BJ (cell line): ENCODE measurements around the gene MCTP1. TPM values are rescaled to one million over a fixed set of nuclear protein-coding genes. Genes with fewer than 3 reads are reported as not detected.

Experiments
- CTCF ChIA-PET: fragments of 350-600 bp; formaldehyde crosslinking; extraction: SDS; loops from one replicate; lab custom pipeline; 2021; ENCODE audit warnings: antibody characterized with exemption, inconsistent platforms; lab: Yijun Ruan, JAX
- POLR2A ChIA-PET: fragments of 300-600 bp; sonication (Branson Sonifier 250); formaldehyde crosslinking; extraction: SDS; loops from one replicate; lab custom pipeline; 2021; ENCODE audit warnings: antibody characterized with exemption; lab: Charles Lee
- DNase-seq: peaks from one replicate; pipeline ENCODE4 v3.0.0-alpha.2; 2011; ENCODE audit warnings: low read depth
- H3K27me3 ChIP-seq: 2 replicates; pipeline ENCODE4 v1.6.0; 2011; ENCODE audit warnings: low read length; ENCODE audit not compliant: control insufficient read depth, insufficient read depth
- H3K36me3 ChIP-seq: 2 replicates; pipeline ENCODE4 v1.5.1; 2011; ENCODE audit warnings: low read length; ENCODE audit not compliant: control insufficient read depth, insufficient read depth
- H3K4me3 ChIP-seq: 2 replicates; pipeline ENCODE4 v1.5.1; 2011; ENCODE audit warnings: low read depth, mild to moderate bottlenecking, control low read depth, low read length
- polyA plus RNA-seq: library from polyadenylated mRNA; depleted of rRNA; stranded (reverse); fragments of >200 nt; gene quantifications from 2 replicates; pipeline ENCODE4 v1.2.3, GENCODE V29; 2011
- TF ChIP-seq, protein P1 (sequence below): IDR thresholded peaks from 2 replicates; pipeline ENCODE4 v1.5.1; 2011; ENCODE audit warnings: low read depth, mild to moderate bottlenecking, control low read depth, inconsistent platforms, low read length, moderate library complexity; ENCODE audit not compliant: insufficient read depth

Gene MCTP1
- polyA plus RNA-seq, 1 experiment, result 0.02 TPM

DNA sequence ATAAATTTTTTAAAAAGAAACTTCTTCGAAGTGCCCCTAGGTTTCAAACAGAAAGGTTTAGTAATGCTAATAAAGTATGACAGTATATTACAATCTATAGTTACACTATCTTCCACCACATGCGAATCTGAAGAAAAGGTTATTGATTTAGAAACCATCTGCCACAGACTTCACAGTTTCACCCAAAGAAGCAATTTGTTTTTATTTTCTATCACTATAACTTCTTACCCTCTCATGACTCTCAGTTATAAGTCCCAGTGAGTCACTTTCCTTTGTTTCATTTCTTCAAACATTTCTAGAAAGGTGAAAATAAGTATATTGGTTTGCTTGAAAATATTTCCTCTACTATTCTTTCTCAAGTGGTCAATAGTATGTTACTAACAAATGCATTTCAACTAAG lies 93.6 kb downstream of the MCTP1 start:
- Histone ChIP-seq H3K36me3 (no peaks in the 10 kb centered on the region), H3K27me3 (no peaks in the 10 kb centered on the region), H3K4me3 (no peak overlapping the region)
- TF ChIP-seq, protein P1, sequence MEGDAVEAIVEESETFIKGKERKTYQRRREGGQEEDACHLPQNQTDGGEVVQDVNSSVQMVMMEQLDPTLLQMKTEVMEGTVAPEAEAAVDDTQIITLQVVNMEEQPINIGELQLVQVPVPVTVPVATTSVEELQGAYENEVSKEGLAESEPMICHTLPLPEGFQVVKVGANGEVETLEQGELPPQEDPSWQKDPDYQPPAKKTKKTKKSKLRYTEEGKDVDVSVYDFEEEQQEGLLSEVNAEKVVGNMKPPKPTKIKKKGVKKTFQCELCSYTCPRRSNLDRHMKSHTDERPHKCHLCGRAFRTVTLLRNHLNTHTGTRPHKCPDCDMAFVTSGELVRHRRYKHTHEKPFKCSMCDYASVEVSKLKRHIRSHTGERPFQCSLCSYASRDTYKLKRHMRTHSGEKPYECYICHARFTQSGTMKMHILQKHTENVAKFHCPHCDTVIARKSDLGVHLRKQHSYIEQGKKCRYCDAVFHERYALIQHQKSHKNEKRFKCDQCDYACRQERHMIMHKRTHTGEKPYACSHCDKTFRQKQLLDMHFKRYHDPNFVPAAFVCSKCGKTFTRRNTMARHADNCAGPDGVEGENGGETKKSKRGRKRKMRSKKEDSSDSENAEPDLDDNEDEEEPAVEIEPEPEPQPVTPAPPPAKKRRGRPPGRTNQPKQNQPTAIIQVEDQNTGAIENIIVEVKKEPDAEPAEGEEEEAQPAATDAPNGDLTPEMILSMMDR, result no peak
- ChIA-PET POLR2A (no interaction called here), CTCF (no interaction called here)
- no peak for DNase-seq

DNA sequence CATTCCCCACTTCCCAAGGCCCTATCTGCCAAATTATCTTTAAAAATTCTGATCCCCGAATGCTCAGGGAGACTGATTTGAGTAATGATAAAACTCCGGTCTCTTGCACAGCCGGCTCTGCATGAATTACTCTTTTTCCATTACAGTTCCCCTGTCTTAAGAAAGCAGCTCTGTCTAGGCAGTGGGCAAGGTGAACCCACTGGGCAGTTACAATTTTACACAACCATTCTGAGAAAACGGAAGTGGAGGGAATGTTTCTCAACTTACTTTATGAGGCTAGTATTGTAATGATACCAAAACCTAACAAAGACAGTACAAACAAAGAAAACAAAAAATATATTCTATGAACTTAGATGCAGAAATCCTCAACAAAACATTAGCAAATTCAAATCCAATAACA lies 100.0 kb downstream of the MCTP1 start:
- Histone ChIP-seq H3K36me3 (no peaks in the 10 kb centered on the region), H3K4me3 (no peak overlapping the region), H3K27me3 (no peaks in the 10 kb centered on the region)
- TF ChIP-seq, protein P1, result no peak
- CTCF ChIA-PET, result no interaction called here
- DNase-seq, result no peak
- POLR2A ChIA-PET, result no interaction called here

DNA sequence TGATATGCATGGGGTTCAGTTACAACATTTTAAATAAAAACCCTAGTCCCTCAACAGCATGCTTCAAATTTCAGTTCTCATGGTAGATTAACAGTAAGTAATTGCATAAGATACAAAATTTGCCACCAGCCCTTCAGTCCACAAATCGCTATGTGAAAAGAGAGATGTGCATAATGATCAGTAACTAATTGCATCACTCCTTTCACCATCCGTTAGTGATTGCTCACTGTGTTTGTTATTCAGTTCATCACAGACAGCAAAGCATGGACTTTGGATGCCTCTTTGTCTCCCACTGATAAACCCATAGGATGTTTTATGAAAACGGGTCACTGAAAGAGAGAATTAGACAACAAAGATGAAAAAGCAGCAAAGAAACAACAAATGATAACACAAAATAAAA lies 103.2 kb downstream of the MCTP1 start:
- Histone ChIP-seq H3K27me3 (no peaks in the 10 kb centered on the region), H3K36me3 (no peaks in the 10 kb centered on the region), H3K4me3 (no peak overlapping the region)
- CTCF ChIA-PET, result interaction anchor here (0.6 kb wide), 1 partner anchor 224 kb away, joined by 3 read pairs; no protein-coding TSS in a partner anchor
- no peak for DNase-seq
- TF ChIP-seq, protein P1, result no peak
- POLR2A ChIA-PET, result no interaction called here

DNA sequence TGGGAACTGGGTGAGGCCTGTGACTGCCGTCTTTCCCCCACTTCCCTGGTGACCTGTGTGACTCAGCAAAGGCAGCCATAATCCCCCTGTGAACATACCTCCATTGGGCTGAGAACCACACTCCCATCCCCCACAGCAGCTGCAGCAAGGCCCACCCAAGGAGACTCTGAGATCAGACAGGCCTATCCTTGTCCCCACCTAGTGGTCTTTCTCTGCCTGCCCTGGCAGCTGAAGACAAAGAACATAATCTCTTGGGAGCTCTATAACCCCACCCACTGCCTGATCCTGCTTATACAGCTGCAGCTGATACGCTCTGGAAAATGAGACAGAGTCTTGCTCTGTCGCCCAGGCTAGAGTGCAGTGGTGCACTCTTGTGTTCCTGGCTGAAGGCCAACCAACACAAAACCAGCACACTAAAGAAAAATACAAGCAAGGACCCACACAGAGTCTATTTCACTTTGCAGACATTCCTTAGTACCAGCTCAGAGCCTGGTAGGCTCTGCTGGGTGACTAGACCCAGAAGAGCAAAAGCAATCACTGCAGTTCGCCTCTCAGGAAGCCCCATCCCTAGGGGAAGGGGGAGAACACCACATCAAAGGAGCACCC lies 106.7 kb downstream of the MCTP1 start:
- DNase-seq, result no peak
- TF ChIP-seq, protein P1, result no peak
- no peak overlapping the region for H3K4me3 ChIP-seq
- POLR2A ChIA-PET, result no interaction called here
- CTCF ChIA-PET, result no interaction called here
- H3K36me3 ChIP-seq, result no peaks in the 10 kb centered on the region
- no peaks in the 10 kb centered on the region for H3K27me3 ChIP-seq

DNA sequence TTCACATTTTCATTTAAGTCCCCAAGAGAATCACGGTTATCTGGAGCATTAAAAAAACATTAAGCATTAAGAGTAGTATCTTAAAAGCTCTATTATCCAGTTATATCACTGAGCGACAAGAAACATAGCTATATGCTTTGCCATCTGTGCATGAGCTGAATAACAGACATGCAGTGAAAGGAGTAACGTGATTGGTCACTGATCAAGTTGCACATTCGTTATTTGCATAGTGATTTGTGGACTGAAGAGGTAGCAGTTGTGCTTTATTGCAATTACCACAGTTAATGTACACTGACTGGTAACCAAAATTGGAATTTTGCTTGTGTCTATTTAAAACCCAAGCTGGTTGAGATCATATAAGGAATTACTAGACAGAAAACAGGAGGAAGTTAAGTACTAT lies 107.4 kb downstream of the MCTP1 start:
- Histone ChIP-seq H3K27me3 (no peaks in the 10 kb centered on the region), H3K36me3 (no peaks in the 10 kb centered on the region), H3K4me3 (no peak overlapping the region)
- DNase-seq, result no peak
- POLR2A ChIA-PET, result no interaction called here
- CTCF ChIA-PET, result no interaction called here
- TF ChIP-seq, protein P1, result no peak
